ENCODE data around the gene AFF2.

DNA sequence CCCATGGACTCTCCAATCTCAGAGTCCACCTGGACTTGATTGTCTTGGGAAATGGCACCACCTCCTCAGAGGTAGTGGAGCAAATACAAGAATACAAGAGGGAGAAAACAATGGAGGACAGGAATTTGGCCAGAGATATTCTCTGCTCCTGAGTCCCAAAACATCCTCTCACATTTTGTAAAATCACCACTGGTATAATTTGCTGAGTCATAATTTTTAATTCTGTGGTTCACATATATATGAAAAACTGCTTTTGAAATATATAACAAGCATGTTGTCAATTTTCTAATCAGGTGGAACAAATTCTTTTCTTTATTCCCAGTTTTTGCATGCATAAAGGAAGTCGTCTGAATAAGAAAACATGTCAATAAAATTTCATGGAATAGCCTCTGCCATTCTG, 356.1 kb downstream of the AFF2 start:
- TF ChIP-seq, protein P1, sequence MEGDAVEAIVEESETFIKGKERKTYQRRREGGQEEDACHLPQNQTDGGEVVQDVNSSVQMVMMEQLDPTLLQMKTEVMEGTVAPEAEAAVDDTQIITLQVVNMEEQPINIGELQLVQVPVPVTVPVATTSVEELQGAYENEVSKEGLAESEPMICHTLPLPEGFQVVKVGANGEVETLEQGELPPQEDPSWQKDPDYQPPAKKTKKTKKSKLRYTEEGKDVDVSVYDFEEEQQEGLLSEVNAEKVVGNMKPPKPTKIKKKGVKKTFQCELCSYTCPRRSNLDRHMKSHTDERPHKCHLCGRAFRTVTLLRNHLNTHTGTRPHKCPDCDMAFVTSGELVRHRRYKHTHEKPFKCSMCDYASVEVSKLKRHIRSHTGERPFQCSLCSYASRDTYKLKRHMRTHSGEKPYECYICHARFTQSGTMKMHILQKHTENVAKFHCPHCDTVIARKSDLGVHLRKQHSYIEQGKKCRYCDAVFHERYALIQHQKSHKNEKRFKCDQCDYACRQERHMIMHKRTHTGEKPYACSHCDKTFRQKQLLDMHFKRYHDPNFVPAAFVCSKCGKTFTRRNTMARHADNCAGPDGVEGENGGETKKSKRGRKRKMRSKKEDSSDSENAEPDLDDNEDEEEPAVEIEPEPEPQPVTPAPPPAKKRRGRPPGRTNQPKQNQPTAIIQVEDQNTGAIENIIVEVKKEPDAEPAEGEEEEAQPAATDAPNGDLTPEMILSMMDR (IDR thresholded peaks at IDR 0.05), result no peak
- TF ChIP-seq POLR2A (IDR thresholded peaks at IDR 0.05), result no peak

All from upper lobe of left lung (tissue), 4 donors.